GM12878 (cell line): Measurements from ENCODE around the gene PYGB. TPM values are rescaled to one million over a fixed set of nuclear protein-coding genes. Genes with fewer than 3 reads are reported as not detected.

Experiments
- ATAC-seq: fragments of 200-7000 bp; cut with Tn5 transposase; 3 replicates; pipeline ENCODE4 v1.9.1; 2020; ENCODE audit warnings: mild to moderate bottlenecking, moderate library complexity
- BruUV-seq: library from RNA; stranded (reverse); fragments of 400-500 nt; replicated peaks from 2 replicates; lab custom pipeline; 2021; lab: Mats Ljungman, UMichigan
- CTCF ChIA-PET: fragments of 300-600 bp; sonication (Branson Sonifier 250); formaldehyde crosslinking; extraction: SDS; loops from one replicate; lab custom pipeline; 2021; ENCODE audit warnings: inconsistent platforms; lab: Yijun Ruan, JAX
- POLR2A ChIA-PET: fragments of 350-600 bp; formaldehyde crosslinking; extraction: SDS; loops from one replicate; lab custom pipeline; 2021; ENCODE audit warnings: inconsistent platforms; lab: Charles Lee
- RAD21 ChIA-PET: fragments of 300-600 bp; sonication (Branson Sonifier 250); formaldehyde crosslinking; loops from one replicate; lab custom pipeline; 2023; ENCODE audit warnings: antibody characterized with exemption; ENCODE audit not compliant: unreplicated experiment; lab: Charles Lee
- SMC1A ChIA-PET: fragments of 300-600 bp; sonication (Branson Sonifier 250); formaldehyde crosslinking; loops from one replicate; lab custom pipeline; 2023; ENCODE audit not compliant: unreplicated experiment, uncharacterized antibody; lab: Charles Lee
- DNase-seq: peaks from one replicate; pipeline ENCODE4 v3.0.0-alpha.2; 2011; ENCODE audit warnings: low read depth, low spot score
- FAIRE-seq: peaks from 3 replicates; lab custom pipeline; 2011; peaks lifted over from hg19 to GRCh38; lab: Jason Lieb, UNC
- H2AFZ ChIP-seq: 2 replicates; pipeline ENCODE4 v1.6.0; 2011; ENCODE audit warnings: low read depth, low read length, control low read depth; ENCODE audit not compliant: control insufficient read depth
- H3K27ac ChIP-seq: 2 replicates; pipeline ENCODE4 v1.5.1; 2011; ENCODE audit warnings: control low read depth; ENCODE audit not compliant: control insufficient read depth, insufficient read depth
- H3K27me3 ChIP-seq, 2 experiments: replicated peaks in 1 of 2; 2 replicates each; pipeline versions ENCODE4 v1.6.0 to v1.6.1; 2011; ENCODE audit warnings: low read length in 1 of 2; ENCODE audit not compliant: control insufficient read depth in 2 of 2, insufficient read depth in 2 of 2
- H3K36me3 ChIP-seq, 2 experiments: 2 replicates each; pipeline ENCODE4 v1.5.1; 2011; ENCODE audit warnings: low read length in 1 of 2; ENCODE audit not compliant: control insufficient read depth in 2 of 2, insufficient read depth in 2 of 2
- H3K4me1 ChIP-seq: 2 replicates; pipeline ENCODE4 v1.6.1; 2011; ENCODE audit warnings: mild to moderate bottlenecking, low read length, moderate library complexity, mixed read lengths; ENCODE audit not compliant: control insufficient read depth, insufficient read depth
- H3K4me2 ChIP-seq: 2 replicates; pipeline ENCODE4 v1.6.0; 2011; ENCODE audit warnings: control low read depth; ENCODE audit not compliant: control insufficient read depth, insufficient read depth
- H3K4me3 ChIP-seq: fragments of 200-600 bp; sonication (generic); 2 replicates; pipeline ENCODE4 v1.5.1; 2016
- H3K79me2 ChIP-seq: 2 replicates; pipeline ENCODE4 v1.6.0; 2011; ENCODE audit warnings: low read length; ENCODE audit not compliant: control insufficient read depth, insufficient read depth
- H3K9ac ChIP-seq: 2 replicates; pipeline ENCODE4 v1.8.0; 2011; ENCODE audit warnings: low read length, control low read depth, mixed read lengths; ENCODE audit not compliant: control insufficient read depth, insufficient read depth
- H3K9me3 ChIP-seq: replicated peaks from 3 replicates; pipeline ENCODE4 v1.5.1; 2011; ENCODE audit warnings: mild to moderate bottlenecking, low read length; ENCODE audit not compliant: control insufficient read depth, insufficient read depth
- H4K20me1 ChIP-seq: 2 replicates; pipeline ENCODE4 v1.6.0; 2011; ENCODE audit not compliant: control insufficient read depth, insufficient read depth
- ASH2L ChIP-seq: fragments of 300-600, 200-600 bp; sonication (generic); IDR thresholded peaks from 2 replicates; pipeline ENCODE4 v1.6.1; 2017; ENCODE audit warnings: low read depth, mild to moderate bottlenecking, borderline replicate concordance
- ATF7 ChIP-seq: fragments of 450-650 bp; IDR thresholded peaks from 2 replicates; pipeline ENCODE4 v1.6.1; 2016; ENCODE audit warnings: low read depth, mild to moderate bottlenecking
- CBX5 ChIP-seq: sonication (generic); IDR thresholded peaks from 2 replicates; pipeline ENCODE4 v1.6.1; 2016; ENCODE audit warnings: low read depth, moderate library complexity, mild to moderate bottlenecking, inconsistent platforms
- DPF2 ChIP-seq: fragments of 450-650 bp; IDR thresholded peaks from 2 replicates; pipeline ENCODE4 v1.6.1; 2017; ENCODE audit warnings: mild to moderate bottlenecking
- HCFC1 ChIP-seq: fragments of 150-350 bp; IDR thresholded peaks from 2 replicates; pipeline ENCODE4 v1.6.1; 2014; ENCODE audit warnings: low read length
- IKZF2 ChIP-seq, 2 experiments: fragments of 450-650 bp; IDR thresholded peaks; 2 replicates each; pipeline ENCODE4 v1.6.1; 2017; ENCODE audit warnings: mild to moderate bottlenecking in 2 of 2, moderate library complexity in 2 of 2
- NFYB ChIP-seq: IDR thresholded peaks from 2 replicates; pipeline ENCODE4 v1.6.1; 2011; ENCODE audit warnings: low read depth, mild to moderate bottlenecking, low read length, improper control_type of control experiment, moderate library complexity; ENCODE audit not compliant: insufficient read depth
- NR2C2 ChIP-seq: IDR thresholded peaks from 2 replicates; pipeline ENCODE4 v1.6.1; 2011; ENCODE audit warnings: borderline replicate concordance, low read depth; ENCODE audit not compliant: control insufficient read depth, insufficient read length
- PAX8 ChIP-seq: fragments of 450-650 bp; IDR thresholded peaks from 2 replicates; pipeline ENCODE4 v1.6.1; 2017; ENCODE audit warnings: mild to moderate bottlenecking, moderate library complexity
- RUNX3 ChIP-seq: IDR thresholded peaks from 2 replicates; pipeline ENCODE4 v1.6.1; 2012; ENCODE audit warnings: low read length, inconsistent platforms
- SMC3 ChIP-seq: IDR thresholded peaks from 2 replicates; pipeline ENCODE4 v1.6.1; 2011; ENCODE audit warnings: low read length, improper control_type of control experiment, borderline replicate concordance
- SREBF2 ChIP-seq: IDR thresholded peaks from 2 replicates; pipeline ENCODE4 v1.6.1; 2012; ENCODE audit warnings: mild to moderate bottlenecking, low read length
- ZBED1 ChIP-seq: IDR thresholded peaks from 2 replicates; pipeline ENCODE4 v1.6.1; 2016; ENCODE audit warnings: borderline replicate concordance
- WGBS: methylation state at CpG from one replicate; pipeline ENCODE4 v1.1.6; 2016; ENCODE audit warnings: low lambda C conversion rate; ENCODE audit not compliant: insufficient replicate concordance, insufficient coverage; ENCODE audit errors: missing lambda C conversion rate; 5-methylcytosine and 5-hydroxymethylcytosine counted together
- in situ Hi-C: fragments of 300-500 bp; cut with MboI; formaldehyde crosslinking; loops from 9 replicates; pipeline ENCODE4 v1.14.3; 2018; ENCODE audit warnings: mixed read lengths
- intact Hi-C: fragments of 100-400 bp; cut with micrococcal nuclease; formaldehyde crosslinking; loops from one replicate; pipeline ENCODE4 v1.14.2; 2022; ENCODE audit not compliant: unreplicated experiment
- polyA plus RNA-seq, 11 experiments: library from polyadenylated mRNA; depleted of rRNA in 4 of 11; unstranded in 6 of 11; stranded (reverse) in 5 of 11; fragments of >200 nt; fragmentation: Nextera tagmentation in 4 of 11; fragmentation: Illumina TruSeq in 1 of 11; extraction: Ambion mirVana in 4 of 11; extraction: Trizol in 1 of 11; gene quantifications; 1 replicate in 1 of 11; 2 replicates in 10 of 11; pipeline versions ENCODE4 v1.2.1 to v1.2.3, GENCODE V29; 2011 to 2016; ENCODE audit warnings: inconsistent platforms in 2 of 11, missing spikeins in 2 of 11, low read depth in 1 of 11
- total RNA-seq, 4 experiments: library from RNA; depleted of rRNA in 3 of 4; stranded (reverse); fragments of >200 nt in 3 of 4; fragmentation: Illumina TruSeq in 1 of 4; extraction: Trizol in 1 of 4; gene quantifications; 2 replicates each; pipeline versions ENCODE4 v1.2.1 to v1.2.3, GENCODE V29; 2013 to 2021
- TF ChIP-seq, protein P1 (sequence below): IDR thresholded peaks from 2 replicates; pipeline ENCODE4 v1.6.1; 2012; ENCODE audit warnings: low read depth, low read length, improper control_type of control experiment

The PYGB gene
- total and polyA plus RNA-seq, 10 of the 15 experiments (the other 5 are each of a cell fraction or from before 2014, with no cell fraction given): 0.34 to 33.5 (median 21.8) TPM

DNA sequence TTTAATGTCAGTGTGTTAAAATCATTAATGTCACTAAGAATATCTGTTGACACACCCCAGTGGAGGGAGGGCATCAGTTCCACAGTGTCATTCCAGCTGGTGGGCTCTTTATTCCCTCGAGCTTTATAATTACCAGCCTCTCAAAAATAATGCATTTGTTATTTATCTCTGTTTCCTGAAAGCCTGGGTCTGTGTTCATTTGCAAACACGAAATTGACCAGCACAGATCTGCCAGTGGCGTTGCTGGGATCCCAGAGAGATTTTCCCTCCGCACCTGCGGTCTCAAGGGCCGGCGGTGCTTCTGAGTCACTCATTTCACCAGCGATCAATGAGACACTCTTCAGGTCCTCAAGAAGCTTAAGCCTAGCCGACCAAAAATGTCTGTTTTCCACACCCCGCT lies 5.7 kb upstream of the PYGB start:
- H2AFZ ChIP-seq: no peak overlapping the region
- no peak overlapping the region for H3K4me2 ChIP-seq
- H3K27me3 ChIP-seq: no peaks in the 10 kb centered on the region
- no peaks in the 10 kb centered on the region for H3K9me3 ChIP-seq
- in situ Hi-C loops: no loop called here
- TF ChIP-seq HCFC1: no peak
- H3K4me3 ChIP-seq: no peak overlapping the region
- ChIA-PET CTCF (no interaction called here), POLR2A (no interaction called here), RAD21 (no interaction called here), SMC1A (no interaction called here)
- DNase-seq: no peak
- no peak for ATAC-seq
- H3K4me1 ChIP-seq: peaks cover 13% of the 10 kb centered on the region
- no peaks in the 10 kb centered on the region for H3K79me2 ChIP-seq
- H3K27ac ChIP-seq: no peak overlapping the region
- intact Hi-C loops: loop anchor here (10.0 kb wide), 1 partner anchor 47 kb away; the partner anchor contains the start of gene ENTPD6
- H3K36me3 ChIP-seq: no peaks in the 10 kb centered on the region
- no TSS peak for BruUV-seq
- 68% methylated on average over 10 of the region's 10 CpGs for WGBS
- no peak overlapping the region for H3K9ac ChIP-seq
- FAIRE-seq: no peak
- H4K20me1 ChIP-seq: 0 out of 2 replicates have a peak, but pooled peaks cover 2% of the 10 kb centered on the region

DNA sequence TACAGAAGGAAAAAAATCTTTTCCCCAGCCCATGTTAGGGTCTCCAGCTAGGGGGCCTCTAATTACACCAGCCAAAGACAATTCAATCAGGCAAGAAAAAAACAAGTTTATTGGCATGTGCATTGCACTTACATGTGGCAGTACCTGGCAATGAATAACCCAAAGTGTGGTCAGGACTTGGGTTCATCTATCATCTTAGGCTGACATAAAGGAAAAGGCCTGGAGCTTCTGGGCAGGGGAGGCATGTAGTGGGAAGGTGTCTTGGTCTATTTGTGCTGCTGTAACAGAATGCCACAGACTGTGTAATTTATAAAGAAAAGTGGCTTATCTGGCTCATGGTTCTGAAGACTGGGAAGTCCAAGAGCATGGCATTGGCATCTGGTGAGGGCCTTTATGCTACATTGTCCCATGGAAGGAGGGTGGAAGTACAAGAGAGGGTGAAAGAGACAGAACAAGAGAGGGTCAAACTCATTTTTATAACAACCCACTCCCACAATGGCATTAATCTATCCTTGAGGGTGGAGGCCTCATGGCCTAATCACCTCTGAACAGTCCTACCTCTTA lies 4.4 kb upstream of the PYGB start:
- intact Hi-C loops: loop anchor here (10.0 kb wide), 1 partner anchor 49 kb away; the partner anchor contains the start of gene ENTPD6
- TF ChIP-seq SMC3: no peak
- TF ChIP-seq SREBF2: no peak
- TF ChIP-seq NR2C2: no peak
- no peak for TF ChIP-seq DPF2
- TF ChIP-seq NFYB: no peak
- TF ChIP-seq IKZF2 (IDR thresholded peaks at IDR 0.05): no peak
- TF ChIP-seq PAX8: no peak
- no peak for TF ChIP-seq RUNX3
- TF ChIP-seq CBX5: no peak
- no peak for TF ChIP-seq ZBED1
- TF ChIP-seq ATF7: no peak
- TF ChIP-seq ASH2L: no peak
- TF ChIP-seq, protein P1, sequence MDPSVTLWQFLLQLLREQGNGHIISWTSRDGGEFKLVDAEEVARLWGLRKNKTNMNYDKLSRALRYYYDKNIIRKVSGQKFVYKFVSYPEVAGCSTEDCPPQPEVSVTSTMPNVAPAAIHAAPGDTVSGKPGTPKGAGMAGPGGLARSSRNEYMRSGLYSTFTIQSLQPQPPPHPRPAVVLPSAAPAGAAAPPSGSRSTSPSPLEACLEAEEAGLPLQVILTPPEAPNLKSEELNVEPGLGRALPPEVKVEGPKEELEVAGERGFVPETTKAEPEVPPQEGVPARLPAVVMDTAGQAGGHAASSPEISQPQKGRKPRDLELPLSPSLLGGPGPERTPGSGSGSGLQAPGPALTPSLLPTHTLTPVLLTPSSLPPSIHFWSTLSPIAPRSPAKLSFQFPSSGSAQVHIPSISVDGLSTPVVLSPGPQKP: no peak
- no TSS peak for BruUV-seq
- no peak overlapping the region for H3K4me3 ChIP-seq
- no peaks in the 10 kb centered on the region for H3K36me3 ChIP-seq
- ATAC-seq: no peak
- no peaks in the 10 kb centered on the region for H4K20me1 ChIP-seq
- H3K4me2 ChIP-seq: no peak overlapping the region
- no peak overlapping the region for H3K27ac ChIP-seq
- in situ Hi-C loops: no loop called here
- ChIA-PET RAD21 (no interaction called here), SMC1A (interaction anchor here (1.1 kb wide), 1 partner anchor 9 kb away, joined by 3 read pairs; no protein-coding TSS in a partner anchor), CTCF (interaction anchor here (0.6 kb wide), 1 partner anchor 15 kb away, joined by 3 read pairs; no protein-coding TSS in a partner anchor), POLR2A (no interaction called here)
- DNase-seq: no peak
- no peaks in the 10 kb centered on the region for H3K9me3 ChIP-seq
- peaks cover 3% of the 10 kb centered on the region for H3K79me2 ChIP-seq
- H2AFZ ChIP-seq: no peak overlapping the region
- H3K27me3 ChIP-seq: no peaks in the 10 kb centered on the region
- H3K9ac ChIP-seq: no peak overlapping the region
- FAIRE-seq: no peak
- H3K4me1 ChIP-seq: peaks cover 17% of the 10 kb centered on the region
